Activated CD4-positive, alpha-beta T cell treated with anti-CD3 and anti-CD28 coated beads, Interleukin-2, Interleukin-6, amounts not matched to agents 100 ng/mL and 50 ng/mL, durations not matched to agents 16 hours and 8 hours (primary cell): ENCODE measurements around the gene ZNF175.
A peak's percentile ranks its signal among the peaks of the same experiment; 100 is the strongest.

Source experiments
- DNase-seq: peaks from one replicate; pipeline ENCODE4 v3.0.0-alpha.2; 2020

Gene ZNF175

GRCh38 chr19:51550848-51551672 is 20.0 kb upstream of the ZNF175 start:
- no peak for DNase-seq

GRCh38 chr19:51551673-51552432 is 19.2 kb upstream of the ZNF175 start:
- no peak for DNase-seq

- no peak for DNase-seq
Observed at GRCh38 chr19:51552608-51552995, 18.5 kb upstream of the ZNF175 start.

GRCh38 chr19:51552996-51553725 is 17.9 kb upstream of the ZNF175 start:
- peak; percentile 26 for DNase-seq

- DNase-seq: no peak
Observed at GRCh38 chr19:51559240-51559639, 11.8 kb upstream of the ZNF175 start.

- no peak for DNase-seq
Observed at GRCh38 chr19:51560339-51560738, 10.7 kb upstream of the ZNF175 start.

GRCh38 chr19:51564791-51565190 is 6.3 kb upstream of the ZNF175 start:
- no peak for DNase-seq

GRCh38 chr19:51565583-51565982 is 5.5 kb upstream of the ZNF175 start:
- DNase-seq: no peak

GRCh38 chr19:51566489-51567100 is 4.5 kb upstream of the ZNF175 start:
- no peak for DNase-seq

GRCh38 chr19:51567583-51567982 is 3.5 kb upstream of the ZNF175 start:
- DNase-seq: no peak

GRCh38 chr19:51568456-51568855 is 2.6 kb upstream of the ZNF175 start:
- no peak for DNase-seq

- no peak for DNase-seq
Observed at GRCh38 chr19:51571599-51571998, 516 bp downstream of the ZNF175 start.

GRCh38 chr19:51572410-51572809 is 1.3 kb downstream of the ZNF175 start:
- no peak for DNase-seq

GRCh38 chr19:51572908-51573307 is 1.8 kb downstream of the ZNF175 start:
- no peak for DNase-seq

GRCh38 chr19:51573331-51573730 is 2.2 kb downstream of the ZNF175 start:
- DNase-seq: no peak

GRCh38 chr19:51576850-51577249 is 5.8 kb downstream of the ZNF175 start:
- peak; percentile 39 for DNase-seq

- DNase-seq: no peak
Observed at GRCh38 chr19:51586103-51586728, 15.1 kb downstream of the ZNF175 start.

GRCh38 chr19:51586799-51587198 is 15.7 kb downstream of the ZNF175 start:
- no peak for DNase-seq

- DNase-seq: no peak
Observed at GRCh38 chr19:51587264-51588191, 16.4 kb downstream of the ZNF175 start.

- DNase-seq: no peak
Observed at GRCh38 chr19:51589511-51589910, 18.4 kb downstream of the ZNF175 start.

- DNase-seq: no peak
Observed at GRCh38 chr19:51590441-51590840, 19.4 kb downstream of the ZNF175 start.
